GM12874 (cell line): ENCODE results near the gene SERPINH1.

Experiments used
- TF ChIP-seq, protein P1 (sequence below): IDR thresholded peaks from 2 replicates; pipeline ENCODE4 v1.5.1; 2011; ENCODE audit warnings: low read depth, mild to moderate bottlenecking, control low read depth, low read length, moderate library complexity; ENCODE audit not compliant: insufficient read depth

The SERPINH1 gene

DNA sequence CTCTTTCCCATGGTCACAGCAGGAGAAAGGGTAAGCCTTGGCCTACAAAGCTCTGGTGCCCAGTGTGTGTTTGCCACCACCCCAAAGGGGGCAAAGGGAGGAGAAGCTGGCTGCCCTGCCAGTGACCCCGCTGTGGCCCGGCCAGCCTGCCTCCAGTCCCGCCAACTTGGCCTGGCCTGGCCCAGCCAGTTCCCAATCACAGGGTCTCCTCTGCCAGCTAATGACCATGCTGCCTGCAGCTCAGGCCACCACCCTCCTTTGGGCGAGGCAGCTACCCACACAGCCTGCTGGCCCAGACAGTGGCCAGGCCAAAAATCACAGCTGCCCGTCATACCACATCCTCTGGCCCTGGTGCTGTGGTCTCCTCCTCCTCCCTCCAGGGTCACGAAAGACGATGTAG, 41.4 kb upstream of the SERPINH1 start:
- TF ChIP-seq, protein P1, sequence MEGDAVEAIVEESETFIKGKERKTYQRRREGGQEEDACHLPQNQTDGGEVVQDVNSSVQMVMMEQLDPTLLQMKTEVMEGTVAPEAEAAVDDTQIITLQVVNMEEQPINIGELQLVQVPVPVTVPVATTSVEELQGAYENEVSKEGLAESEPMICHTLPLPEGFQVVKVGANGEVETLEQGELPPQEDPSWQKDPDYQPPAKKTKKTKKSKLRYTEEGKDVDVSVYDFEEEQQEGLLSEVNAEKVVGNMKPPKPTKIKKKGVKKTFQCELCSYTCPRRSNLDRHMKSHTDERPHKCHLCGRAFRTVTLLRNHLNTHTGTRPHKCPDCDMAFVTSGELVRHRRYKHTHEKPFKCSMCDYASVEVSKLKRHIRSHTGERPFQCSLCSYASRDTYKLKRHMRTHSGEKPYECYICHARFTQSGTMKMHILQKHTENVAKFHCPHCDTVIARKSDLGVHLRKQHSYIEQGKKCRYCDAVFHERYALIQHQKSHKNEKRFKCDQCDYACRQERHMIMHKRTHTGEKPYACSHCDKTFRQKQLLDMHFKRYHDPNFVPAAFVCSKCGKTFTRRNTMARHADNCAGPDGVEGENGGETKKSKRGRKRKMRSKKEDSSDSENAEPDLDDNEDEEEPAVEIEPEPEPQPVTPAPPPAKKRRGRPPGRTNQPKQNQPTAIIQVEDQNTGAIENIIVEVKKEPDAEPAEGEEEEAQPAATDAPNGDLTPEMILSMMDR = no peak

DNA sequence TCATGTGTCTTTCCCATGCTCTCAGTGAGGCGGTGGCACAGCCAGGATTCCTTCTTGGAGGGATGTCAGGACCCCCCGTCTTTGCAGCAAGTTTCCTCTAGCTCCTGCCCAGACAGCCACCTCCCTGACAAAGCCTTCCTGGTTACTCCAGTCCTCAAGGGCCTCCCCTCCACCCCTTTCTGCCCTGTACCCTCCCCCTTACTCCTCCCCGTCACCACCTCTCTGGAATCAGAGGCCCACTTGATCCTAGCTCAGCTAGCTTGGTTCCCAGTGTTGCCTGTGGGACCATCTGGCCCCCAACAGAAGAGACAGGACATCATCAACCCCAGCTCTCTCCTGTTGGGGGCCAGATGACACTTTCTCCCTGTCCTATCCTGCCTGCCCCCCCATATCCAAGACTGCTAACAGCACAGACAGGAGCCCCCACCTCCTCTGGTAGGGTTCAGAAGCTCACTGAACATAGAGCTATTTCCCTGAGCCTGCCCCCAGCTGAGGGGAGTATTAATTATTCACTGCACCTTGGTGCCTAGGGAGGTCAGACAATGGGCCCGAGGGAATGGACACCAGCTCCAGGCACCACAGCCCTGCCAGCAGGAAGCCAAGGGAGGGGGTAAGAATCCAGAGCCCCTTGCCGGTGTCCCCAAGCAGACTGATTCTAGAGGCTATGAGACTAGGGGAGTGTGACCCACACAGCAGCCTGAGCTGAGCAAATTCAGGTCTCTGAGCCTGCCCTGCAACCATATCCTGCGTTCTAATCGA, 39.6 kb upstream of the SERPINH1 start:
- TF ChIP-seq, protein P1 = no peak

DNA sequence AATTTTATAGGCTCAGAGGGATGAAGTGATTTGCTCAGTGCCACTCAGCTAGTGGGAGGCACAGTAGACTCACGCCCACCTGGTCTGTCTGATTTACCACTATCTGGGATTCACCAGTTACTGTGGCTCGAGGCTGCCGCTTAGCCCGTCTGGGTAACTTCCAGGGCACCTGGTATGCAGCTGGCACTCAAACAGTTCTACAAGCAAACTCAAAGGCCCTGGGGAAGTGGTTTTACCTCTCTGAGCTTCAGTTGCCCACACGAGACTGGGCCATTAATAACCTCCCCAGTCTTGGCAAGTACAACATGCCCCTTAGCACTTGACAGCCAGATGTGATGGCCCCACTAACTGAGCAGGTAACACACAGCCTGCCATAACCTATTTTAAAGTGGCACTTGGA, 38.9 kb upstream of the SERPINH1 start:
- TF ChIP-seq, protein P1 = no peak

DNA sequence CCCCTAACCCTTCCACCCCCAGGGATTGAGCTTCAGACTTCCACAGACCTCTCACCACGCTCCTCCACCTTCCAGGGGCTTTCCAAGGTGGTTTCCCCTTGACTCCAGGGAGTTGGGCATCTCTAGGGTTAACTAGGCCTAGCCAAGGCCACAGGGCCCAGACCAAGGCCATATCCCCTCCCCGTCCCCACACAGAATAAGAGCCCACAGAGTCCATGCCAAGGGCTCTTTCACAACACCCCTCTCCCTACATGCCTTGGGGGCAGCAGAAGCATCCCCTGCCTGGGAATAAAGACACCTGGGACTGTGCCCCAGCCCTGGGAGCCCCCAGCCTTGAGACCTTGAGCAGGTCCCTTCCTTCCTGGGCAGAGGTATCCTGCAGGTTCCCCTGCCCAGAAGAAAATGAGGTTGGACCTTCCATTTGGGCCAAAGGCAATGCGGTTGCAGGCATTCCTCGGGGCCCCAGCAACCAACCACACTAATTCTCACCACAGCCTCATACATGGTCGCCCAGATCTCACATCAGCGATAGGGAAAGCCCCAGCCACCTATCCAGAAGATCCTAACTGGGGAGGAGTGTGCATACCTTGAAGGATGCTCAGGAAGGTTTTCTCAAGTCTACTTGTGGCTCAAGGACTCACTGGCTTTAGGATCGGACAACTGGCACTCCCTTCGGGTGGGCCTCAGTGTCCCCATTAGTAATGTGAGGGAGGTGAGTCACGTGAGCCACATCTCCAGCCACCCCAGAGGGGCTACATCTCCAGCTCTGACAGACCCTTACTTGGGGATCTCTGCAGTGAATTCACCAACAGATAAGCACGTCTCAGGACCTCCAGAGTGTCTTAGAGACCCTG, 38.0 kb upstream of the SERPINH1 start:
- TF ChIP-seq, protein P1 = no peak

DNA sequence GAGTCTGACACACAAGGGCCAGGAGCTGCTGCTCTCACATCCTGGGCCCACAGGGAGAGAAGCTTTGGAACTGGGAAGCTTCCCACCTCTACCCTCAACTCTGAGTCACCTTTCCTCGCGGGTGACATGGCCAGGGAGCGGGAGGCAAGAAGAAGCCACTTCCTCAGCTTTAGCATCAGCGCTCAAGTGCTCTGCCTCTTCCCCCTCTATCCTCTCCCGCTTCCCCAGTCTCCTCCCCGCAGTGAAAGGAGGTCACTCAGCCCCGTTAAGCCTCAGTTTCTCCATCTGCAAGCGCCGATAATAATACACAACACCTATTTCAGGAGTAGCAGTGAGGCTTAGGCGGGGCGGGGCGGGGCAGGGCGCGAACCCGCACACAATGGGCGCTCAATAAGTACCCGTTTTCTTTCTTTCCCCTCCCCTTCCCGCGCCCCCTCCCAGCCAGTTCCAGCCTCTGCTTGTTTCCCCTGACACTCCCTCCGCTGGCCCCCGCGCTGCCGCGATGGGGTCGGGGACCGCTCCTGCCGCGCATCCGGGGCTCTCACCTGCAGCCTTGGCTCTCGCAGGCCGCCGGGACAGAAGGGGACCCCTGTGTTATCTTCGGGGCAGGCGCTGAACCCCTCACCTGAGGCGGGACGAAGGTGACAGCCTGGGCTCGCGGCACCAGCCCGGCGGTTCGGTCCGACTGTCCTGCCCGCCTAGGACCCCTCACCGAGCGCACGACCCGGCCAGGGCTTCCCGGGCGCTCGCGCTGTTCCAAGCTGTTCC, 37.2 kb upstream of the SERPINH1 start:
- TF ChIP-seq, protein P1 = no peak

DNA sequence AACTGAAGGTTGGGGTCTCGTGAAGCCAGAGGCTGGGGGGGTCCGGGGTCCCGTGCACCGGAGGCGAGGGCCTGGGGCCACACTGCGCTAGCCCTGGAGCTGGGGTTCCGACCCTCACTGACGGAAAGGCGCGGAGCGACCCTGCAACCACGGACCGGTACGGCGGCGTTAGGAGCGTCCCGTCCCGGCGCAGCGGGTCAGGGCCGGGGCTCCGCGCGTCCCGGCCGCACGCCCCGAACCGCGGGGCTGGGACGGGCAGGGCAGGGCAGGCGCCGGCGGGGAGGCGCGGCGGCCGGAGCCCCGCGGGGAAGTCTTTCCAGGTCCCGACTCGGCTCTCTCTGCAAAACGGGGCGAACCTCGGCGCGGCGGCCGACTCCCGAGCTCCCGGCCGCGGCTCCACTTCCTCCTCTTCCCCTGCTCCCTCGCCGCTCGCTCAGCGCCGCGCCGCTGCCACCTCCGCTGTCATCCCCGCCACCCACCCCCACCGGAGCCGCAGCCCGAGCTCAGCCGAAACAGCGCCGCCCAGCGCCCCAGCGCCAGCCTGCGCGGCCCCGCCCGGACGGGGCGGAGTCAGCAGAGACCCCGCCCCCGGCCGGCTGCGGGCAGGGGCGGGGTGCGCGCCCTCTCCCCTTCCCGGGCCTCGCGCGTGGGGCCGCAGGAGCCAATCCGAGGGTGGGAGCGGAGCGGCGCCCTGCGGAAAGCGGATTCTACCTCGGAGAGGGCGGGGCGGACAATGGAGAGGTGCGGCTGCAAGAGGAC, 36.4 kb upstream of the SERPINH1 start, which contains the start of gene GDPD5:
TSS of gene GDPD5 (minus strand) at position 509 of the 759 bp plus-strand sequence. CDS start 48,206 bp downstream, outside the sequence.
- TF ChIP-seq, protein P1 = peak; percentile 66
